OCI-LY1 (cell line): ENCODE results near the gene PDZK1IP1.

Experiments
- H2AFZ ChIP-seq: fragments of 200-600 bp; sonication (generic), shearing (Covaris generic); 2 replicates; pipeline ENCODE4 v1.6.0; 2014; ENCODE audit warnings: antibody characterized with exemption, mild to moderate bottlenecking, low read length
- H3F3A ChIP-seq: fragments of 200-600 bp; sonication (generic), shearing (Covaris generic); 2 replicates; pipeline ENCODE4 v1.6.0; 2014; ENCODE audit warnings: mild to moderate bottlenecking, antibody characterized with exemption, low read length, moderate library complexity; ENCODE audit not compliant: insufficient read depth
- H3K27ac ChIP-seq: fragments of 200-600 bp; sonication (generic); 2 replicates; pipeline ENCODE4 v1.5.1; 2014; ENCODE audit warnings: low read length, mixed run types, mild to moderate bottlenecking, low read depth; ENCODE audit not compliant: poor library complexity, severe bottlenecking
- H3K27me3 ChIP-seq: fragments of 200-600 bp; sonication (generic); 2 replicates; pipeline ENCODE4 v1.6.0; 2014; ENCODE audit warnings: antibody characterized with exemption, mild to moderate bottlenecking, low read length, moderate library complexity; ENCODE audit not compliant: insufficient read depth
- H3K36me3 ChIP-seq: fragments of 200-600 bp; sonication (generic); 2 replicates; pipeline ENCODE4 v1.6.1; 2014; ENCODE audit warnings: mild to moderate bottlenecking, antibody characterized with exemption, low read length, moderate library complexity, mixed read lengths; ENCODE audit not compliant: insufficient read depth
- H3K4me1 ChIP-seq: fragments of 200-600 bp; sonication (generic); 2 replicates; pipeline ENCODE4 v1.5.1; 2014; ENCODE audit warnings: mild to moderate bottlenecking, low read length, moderate library complexity; ENCODE audit not compliant: insufficient read depth, severe bottlenecking
- H3K4me2 ChIP-seq: fragments of 200-600 bp; sonication (generic), shearing (Covaris generic); 2 replicates; pipeline ENCODE4 v1.6.1; 2014; ENCODE audit warnings: low read length
- H3K4me3 ChIP-seq: fragments of 200-600 bp; sonication (generic); 2 replicates; pipeline ENCODE4 v1.5.1; 2014; ENCODE audit warnings: low read length, low read depth, mild to moderate bottlenecking, mixed read lengths; ENCODE audit not compliant: poor library complexity, severe bottlenecking
- H3K79me2 ChIP-seq: fragments of 200-600 bp; shearing (Covaris generic); 2 replicates; pipeline ENCODE4 v1.6.1; 2016; ENCODE audit warnings: mixed run types, low read length, mixed read lengths; ENCODE audit not compliant: insufficient read depth
- H3K9ac ChIP-seq: fragments of 200-600 bp; sonication (generic), shearing (Covaris generic); 2 replicates; pipeline ENCODE4 v1.6.1; 2014; ENCODE audit warnings: mild to moderate bottlenecking, low read length, mixed read lengths
- H3K9me2 ChIP-seq: fragments of 200-600 bp; sonication (generic), shearing (Covaris generic); 2 replicates; pipeline ENCODE4 v1.6.1; 2014; ENCODE audit warnings: low read depth, mild to moderate bottlenecking, low read length, mixed read lengths
- H3K9me3 ChIP-seq: fragments of 200-600 bp; shearing (Covaris generic); 2 replicates; pipeline ENCODE4 v1.6.1; 2014; ENCODE audit warnings: low read length, mixed read lengths
- H4K20me1 ChIP-seq: fragments of 200-600 bp; sonication (generic), shearing (Covaris generic); 2 replicates; pipeline ENCODE4 v1.6.0; 2016; ENCODE audit warnings: mild to moderate bottlenecking, low read length; ENCODE audit not compliant: insufficient read depth
- EZH2 ChIP-seq: fragments of 200-600 bp; sonication (generic), shearing (Covaris generic); IDR thresholded peaks from 2 replicates; pipeline ENCODE4 v1.8.0; 2017; ENCODE audit warnings: borderline replicate concordance, mixed run types, mild to moderate bottlenecking, antibody characterized with exemption, low read length, moderate library complexity, mixed read lengths
- TF ChIP-seq, protein P1 (sequence below): fragments of 200-600 bp; sonication (generic), shearing (Covaris generic); IDR thresholded peaks from 2 replicates; pipeline ENCODE4 v1.5.1; 2017; ENCODE audit warnings: mild to moderate bottlenecking, antibody characterized with exemption, low read length, moderate library complexity, mixed read lengths

PDZK1IP1 gene

DNA sequence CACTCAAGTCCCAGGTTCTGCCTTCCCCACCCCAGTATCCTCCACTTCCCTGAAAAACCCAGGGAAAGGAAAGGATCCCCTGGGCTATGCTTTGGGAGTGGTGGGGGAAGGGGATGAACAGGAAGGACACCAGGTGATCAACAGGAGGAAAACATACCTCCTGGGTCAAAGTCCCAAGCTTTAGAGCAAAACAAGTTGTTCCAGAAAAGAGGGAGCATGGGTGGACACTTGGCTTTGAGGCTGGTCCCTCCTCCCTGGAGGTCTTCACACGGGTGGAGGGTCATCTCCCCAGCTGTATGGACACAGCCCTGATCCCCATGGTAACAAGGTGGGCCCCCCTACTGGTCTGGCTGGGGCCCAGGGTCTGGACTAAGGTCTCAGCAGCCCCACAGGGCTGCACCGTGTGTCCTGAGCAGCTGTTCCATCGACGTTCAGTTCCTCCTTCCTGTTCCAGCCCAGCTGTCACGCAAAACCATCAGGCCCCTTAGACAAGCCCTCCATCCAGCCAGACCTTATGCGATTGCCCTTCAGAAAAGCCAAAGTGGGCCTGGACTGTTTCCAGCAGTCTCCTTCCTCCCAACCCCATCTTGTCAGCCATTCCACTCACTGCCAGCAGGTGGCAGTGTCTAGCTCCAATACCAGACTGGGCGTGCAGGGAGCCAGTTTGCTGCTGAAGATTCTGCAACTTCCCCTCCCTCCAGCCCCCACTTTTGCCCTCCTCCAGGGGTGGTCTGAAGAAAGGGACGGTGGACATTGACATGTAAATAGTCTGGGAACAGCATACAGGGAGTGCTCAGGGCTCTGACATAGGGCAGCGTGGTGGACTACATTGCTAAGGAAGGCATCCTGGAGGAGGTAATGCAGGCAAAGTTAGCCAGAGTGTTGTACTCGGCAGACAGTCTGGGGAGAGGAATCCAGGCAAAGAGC lies 2.9 kb upstream of the PDZK1IP1 start:
- Histone ChIP-seq H3K4me3 (no peak overlapping the region), H3K9me2 (no peaks in the 10 kb centered on the region), H3K4me1 (no peaks in the 10 kb centered on the region), H3K79me2 (no peaks in the 10 kb centered on the region), H3K36me3 (no peaks in the 10 kb centered on the region), H4K20me1 (no peaks in the 10 kb centered on the region), H3K27ac (no peak overlapping the region), H3K27me3 (no peaks in the 10 kb centered on the region; the same call in 1 of the 2 replicates), H3K4me2 (no peak overlapping the region), H3F3A (no peaks in the 10 kb centered on the region), H3K9ac (no peak overlapping the region), H3K9me3 (no peaks in the 10 kb centered on the region), H2AFZ (no peak overlapping the region)
- TF ChIP-seq, protein P1, sequence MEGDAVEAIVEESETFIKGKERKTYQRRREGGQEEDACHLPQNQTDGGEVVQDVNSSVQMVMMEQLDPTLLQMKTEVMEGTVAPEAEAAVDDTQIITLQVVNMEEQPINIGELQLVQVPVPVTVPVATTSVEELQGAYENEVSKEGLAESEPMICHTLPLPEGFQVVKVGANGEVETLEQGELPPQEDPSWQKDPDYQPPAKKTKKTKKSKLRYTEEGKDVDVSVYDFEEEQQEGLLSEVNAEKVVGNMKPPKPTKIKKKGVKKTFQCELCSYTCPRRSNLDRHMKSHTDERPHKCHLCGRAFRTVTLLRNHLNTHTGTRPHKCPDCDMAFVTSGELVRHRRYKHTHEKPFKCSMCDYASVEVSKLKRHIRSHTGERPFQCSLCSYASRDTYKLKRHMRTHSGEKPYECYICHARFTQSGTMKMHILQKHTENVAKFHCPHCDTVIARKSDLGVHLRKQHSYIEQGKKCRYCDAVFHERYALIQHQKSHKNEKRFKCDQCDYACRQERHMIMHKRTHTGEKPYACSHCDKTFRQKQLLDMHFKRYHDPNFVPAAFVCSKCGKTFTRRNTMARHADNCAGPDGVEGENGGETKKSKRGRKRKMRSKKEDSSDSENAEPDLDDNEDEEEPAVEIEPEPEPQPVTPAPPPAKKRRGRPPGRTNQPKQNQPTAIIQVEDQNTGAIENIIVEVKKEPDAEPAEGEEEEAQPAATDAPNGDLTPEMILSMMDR = peak; percentile 94
- no peak for TF ChIP-seq EZH2

GRCh38 chr1:47191940-47192457 lies 2.2 kb upstream of the PDZK1IP1 start:
- H3K27ac ChIP-seq = no peak overlapping the region
- no peak for TF ChIP-seq EZH2
- no peak overlapping the region for H2AFZ ChIP-seq
- no peak overlapping the region for H3K4me2 ChIP-seq
- no peaks in the 10 kb centered on the region for H3K4me1 ChIP-seq
- no peaks in the 10 kb centered on the region for H3K9me2 ChIP-seq
- no peaks in the 10 kb centered on the region for H3K36me3 ChIP-seq
- H3F3A ChIP-seq = no peaks in the 10 kb centered on the region
- no peaks in the 10 kb centered on the region for H3K79me2 ChIP-seq
- H3K9me3 ChIP-seq = no peaks in the 10 kb centered on the region
- H3K9ac ChIP-seq = no peak overlapping the region
- no peaks in the 10 kb centered on the region for H4K20me1 ChIP-seq
- no peak overlapping the region for H3K4me3 ChIP-seq
- H3K27me3 ChIP-seq = no peaks in the 10 kb centered on the region; the same call in 1 of the 2 replicates

GRCh38 chr1:47190857-47191256 lies 1.0 kb upstream of the PDZK1IP1 start:
- no peak for TF ChIP-seq EZH2
- TF ChIP-seq, protein P1 = no peak
- H3K9me2 ChIP-seq = no peaks in the 10 kb centered on the region
- H3K4me1 ChIP-seq = no peaks in the 10 kb centered on the region
- H3K9me3 ChIP-seq = no peaks in the 10 kb centered on the region
- H2AFZ ChIP-seq = no peak overlapping the region
- H3K27me3 ChIP-seq = no peaks in the 10 kb centered on the region; the same call in 1 of the 2 replicates
- H4K20me1 ChIP-seq = no peaks in the 10 kb centered on the region
- H3K4me3 ChIP-seq = no peak overlapping the region
- no peak overlapping the region for H3K9ac ChIP-seq
- no peaks in the 10 kb centered on the region for H3K36me3 ChIP-seq
- H3K79me2 ChIP-seq = no peaks in the 10 kb centered on the region
- H3F3A ChIP-seq = no peaks in the 10 kb centered on the region
- no peak overlapping the region for H3K27ac ChIP-seq
- H3K4me2 ChIP-seq = no peak overlapping the region
